ENCODE data around the gene PRR33.
"Not testable (repeated sequence)": the region's sequence is repeated elsewhere in the genome, so short reads cannot be mapped to it uniquely, and the experiment has no call there.

The PRR33 gene

DNA sequence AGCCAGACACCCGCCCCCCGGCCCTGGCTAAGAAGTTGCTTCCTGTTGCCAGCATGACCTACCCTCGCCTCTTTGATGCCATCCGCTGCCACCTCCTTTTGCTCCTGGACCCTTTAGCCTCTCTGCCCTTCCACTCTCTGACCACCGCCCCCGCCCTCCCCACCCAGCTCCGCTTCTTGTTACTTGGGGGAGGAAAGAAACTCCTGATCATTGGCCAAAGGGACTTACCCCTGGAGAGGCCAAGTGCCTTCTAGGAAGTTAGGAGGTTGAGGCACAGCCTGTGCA lies at the start of gene PRR33:
PRR33 (minus strand) TSS at position 65 of the 285 bp plus-strand sequence. CDS start 1,311 bp downstream, outside the sequence.
- H3K4me2 ChIP-seq (ENCODE audit: low read depth, low read length, poor library complexity, severe bottlenecking): peak within 1 kb of the TSS; percentile 71
- peaks cover 17% of the 10 kb centered on the region for H3K4me1 ChIP-seq (ENCODE audit: insufficient read depth, low read length, poor library complexity, severe bottlenecking)
- H3K9me3 ChIP-seq (ENCODE audit: insufficient read depth, low read depth, low read length): no peaks in the 10 kb centered on the region
- H2AFZ ChIP-seq (ENCODE audit: low read length): no peak within 1 kb of the TSS
- peaks cover 54% of the 10 kb centered on the region for H3K79me2 ChIP-seq (ENCODE audit: insufficient read depth, low read length)
- H3K9ac ChIP-seq (ENCODE audit: low read depth, low read length, poor library complexity, severe bottlenecking): peak within 1 kb of the TSS; percentile 100
- no peaks in the 10 kb centered on the region for H3K9me2 ChIP-seq (replicated peaks; ENCODE audit: low read depth, low read length)
- H3K27me3 ChIP-seq (ENCODE audit: insufficient read depth, low read length, poor library complexity, severe bottlenecking): peaks cover 7% of the 10 kb centered on the region
- peak within 1 kb of the TSS; percentile 97 for H3K4me3 ChIP-seq (ENCODE audit: low read length, poor library complexity, severe bottlenecking)
- TF ChIP-seq CTCF (conservative IDR thresholded peaks at IDR 0.05; ENCODE audit: low read length): no peak
- TF ChIP-seq EZH2phosphoT487 (IDR thresholded peaks at IDR 0.05; ENCODE audit: borderline replicate concordance): no peak
- no peaks in the 10 kb centered on the region; the same call in none of the 2 replicates for H3K36me3 ChIP-seq (ENCODE audit: insufficient read depth, low read length)
- peaks cover 8% of the 10 kb centered on the region for H4K20me1 ChIP-seq (ENCODE audit: insufficient read depth, low read length, poor library complexity, severe bottlenecking)
- no peaks in the 10 kb centered on the region for H3F3A ChIP-seq (ENCODE audit: low read depth)

DNA sequence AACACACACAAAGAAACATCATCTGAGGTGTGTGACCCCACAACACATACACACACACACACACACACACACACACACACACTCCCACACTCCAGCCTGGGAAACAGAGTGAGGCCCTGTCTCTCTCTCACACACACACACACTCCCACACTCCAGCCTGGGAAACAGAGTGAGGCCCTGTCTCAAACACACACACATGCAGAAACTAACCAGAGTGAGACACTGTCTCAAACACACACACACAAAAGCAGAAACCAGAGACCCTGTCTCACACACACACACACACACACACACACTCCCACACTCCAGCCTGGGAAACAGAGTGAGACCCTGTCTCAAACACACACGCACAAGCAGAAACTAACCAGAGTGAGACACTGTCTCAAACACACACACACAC lies 48.1 kb upstream of the PRR33 start:
- not testable (repeated sequence) for H3K27me3 ChIP-seq (ENCODE audit: insufficient read depth, low read length, poor library complexity, severe bottlenecking); H3K4me1 ChIP-seq (ENCODE audit: insufficient read depth, low read length, poor library complexity, severe bottlenecking); H3K79me2 ChIP-seq (ENCODE audit: insufficient read depth, low read length); H3K9me3 ChIP-seq (ENCODE audit: insufficient read depth, low read depth, low read length); H4K20me1 ChIP-seq (ENCODE audit: insufficient read depth, low read length, poor library complexity, severe bottlenecking); H2AFZ ChIP-seq (ENCODE audit: low read length); H3K4me3 ChIP-seq (ENCODE audit: low read length, poor library complexity, severe bottlenecking); H3F3A ChIP-seq (ENCODE audit: low read depth); H3K4me2 ChIP-seq (ENCODE audit: low read depth, low read length, poor library complexity, severe bottlenecking); H3K9ac ChIP-seq (ENCODE audit: low read depth, low read length, poor library complexity, severe bottlenecking); H3K36me3 ChIP-seq (ENCODE audit: insufficient read depth, low read length); H3K9me2 ChIP-seq (replicated peaks; ENCODE audit: low read depth, low read length)

GRCh38 chr11:1939006-1939625 lies 47.4 kb upstream of the PRR33 start:
- no peaks in the 10 kb centered on the region for H3K9me2 ChIP-seq (replicated peaks; ENCODE audit: low read depth, low read length)
- no peaks in the 10 kb centered on the region for H3K9me3 ChIP-seq (ENCODE audit: insufficient read depth, low read depth, low read length)
- H3K9ac ChIP-seq (ENCODE audit: low read depth, low read length, poor library complexity, severe bottlenecking): no peak overlapping the region
- H3K79me2 ChIP-seq (ENCODE audit: insufficient read depth, low read length): no peaks in the 10 kb centered on the region
- H2AFZ ChIP-seq (ENCODE audit: low read length): no peak overlapping the region
- H3K4me2 ChIP-seq (ENCODE audit: low read depth, low read length, poor library complexity, severe bottlenecking): no peak overlapping the region
- no peak overlapping the region for H3K4me3 ChIP-seq (ENCODE audit: low read length, poor library complexity, severe bottlenecking)
- TF ChIP-seq EZH2phosphoT487 (IDR thresholded peaks at IDR 0.05; ENCODE audit: borderline replicate concordance): no peak
- no peak for TF ChIP-seq CTCF (conservative IDR thresholded peaks at IDR 0.05; ENCODE audit: low read length)
- H3K27me3 ChIP-seq (ENCODE audit: insufficient read depth, low read length, poor library complexity, severe bottlenecking): no peaks in the 10 kb centered on the region
- no peaks in the 10 kb centered on the region for H3K36me3 ChIP-seq (ENCODE audit: insufficient read depth, low read length)
- H3F3A ChIP-seq (ENCODE audit: low read depth): no peaks in the 10 kb centered on the region
- peaks cover 6% of the 10 kb centered on the region for H3K4me1 ChIP-seq (ENCODE audit: insufficient read depth, low read length, poor library complexity, severe bottlenecking)
- H4K20me1 ChIP-seq (ENCODE audit: insufficient read depth, low read length, poor library complexity, severe bottlenecking): no peaks in the 10 kb centered on the region

GRCh38 chr11:1938343-1939005 lies 46.8 kb upstream of the PRR33 start:
- Histone ChIP-seq H3K4me2 (ENCODE audit: low read depth, low read length, poor library complexity, severe bottlenecking) (no peak overlapping the region), H3K9me3 (ENCODE audit: insufficient read depth, low read depth, low read length) (no peaks in the 10 kb centered on the region), H3K79me2 (ENCODE audit: insufficient read depth, low read length) (no peaks in the 10 kb centered on the region), H3K27me3 (ENCODE audit: insufficient read depth, low read length, poor library complexity, severe bottlenecking) (no peaks in the 10 kb centered on the region), H3K4me3 (ENCODE audit: low read length, poor library complexity, severe bottlenecking) (no peak overlapping the region), H3K36me3 (ENCODE audit: insufficient read depth, low read length) (no peaks in the 10 kb centered on the region), H3K4me1 (ENCODE audit: insufficient read depth, low read length, poor library complexity, severe bottlenecking) (peaks cover 6% of the 10 kb centered on the region), H3K9me2 (replicated peaks; ENCODE audit: low read depth, low read length) (no peaks in the 10 kb centered on the region), H3F3A (ENCODE audit: low read depth) (no peaks in the 10 kb centered on the region), H2AFZ (ENCODE audit: low read length) (no peak overlapping the region), H4K20me1 (ENCODE audit: insufficient read depth, low read length, poor library complexity, severe bottlenecking) (no peaks in the 10 kb centered on the region), H3K9ac (ENCODE audit: low read depth, low read length, poor library complexity, severe bottlenecking) (no peak overlapping the region)
- TF ChIP-seq EZH2phosphoT487 (IDR thresholded peaks at IDR 0.05; ENCODE audit: borderline replicate concordance) (no peak), CTCF (conservative IDR thresholded peaks at IDR 0.05; ENCODE audit: low read length) (no peak)
